SK-N-SH treated with all-trans-retinoic acid at 6 μM for 48 hours (cell line): Measurements from ENCODE around the gene ICA1.

ENCODE experiments used
- ATAC-seq: fragments of 200-7000 bp; cut with Tn5 transposase; 3 replicates; pipeline ENCODE4 v1.9.1; 2020; ENCODE audit warnings: mild to moderate bottlenecking, moderate library complexity
- ARNTL ChIP-seq: fragments of 450-650 bp; formaldehyde crosslinking; IDR thresholded peaks from 2 replicates; pipeline ENCODE4 v1.5.0; 2020; ENCODE audit warnings: low read depth, mild to moderate bottlenecking, moderate library complexity, borderline replicate concordance
- BACH2 ChIP-seq: fragments of 250-450 bp; sonication (Bioruptor Pico); IDR thresholded peaks from 2 replicates; pipeline ENCODE4 v1.9.0; 2021; ENCODE audit warnings: mild to moderate bottlenecking, borderline replicate concordance
- CREB5 ChIP-seq: fragments of 250-450 bp; sonication (Bioruptor Pico); IDR thresholded peaks from 2 replicates; pipeline ENCODE4 v1.5.1; 2020; ENCODE audit warnings: low read depth, mild to moderate bottlenecking, moderate library complexity
- CSDC2 ChIP-seq: fragments of 250-450 bp; sonication (Bioruptor Pico); IDR thresholded peaks from 2 replicates; pipeline ENCODE4 v1.5.0; 2020; ENCODE audit warnings: mild to moderate bottlenecking, moderate library complexity
- ESRRG ChIP-seq: fragments of 250-450 bp; sonication (Bioruptor Pico); IDR thresholded peaks from 2 replicates; pipeline ENCODE4 v1.6.1; 2021; ENCODE audit warnings: mild to moderate bottlenecking
- GLIS3 ChIP-seq: fragments of 250-450 bp; sonication (Bioruptor Pico); IDR thresholded peaks from 2 replicates; pipeline ENCODE4 v1.5.0; 2020; ENCODE audit warnings: mild to moderate bottlenecking, moderate library complexity
- ISL1 ChIP-seq: fragments of 250-450 bp; sonication (Bioruptor Pico); IDR thresholded peaks from 2 replicates; pipeline ENCODE4 v2.1.2; 2022; ENCODE audit warnings: mild to moderate bottlenecking, moderate library complexity
- OSR1 ChIP-seq: fragments of 250-450 bp; sonication (Bioruptor Pico); IDR thresholded peaks from 2 replicates; pipeline ENCODE4 v1.8.0; 2022; ENCODE audit warnings: moderate library complexity, mild to moderate bottlenecking, inconsistent platforms
- POU6F1 ChIP-seq: fragments of 250-450 bp; sonication (Bioruptor Pico); IDR thresholded peaks from 2 replicates; pipeline ENCODE4 v1.8.0; 2021; ENCODE audit warnings: low read depth, mild to moderate bottlenecking, moderate library complexity, borderline replicate concordance
- PPARA ChIP-seq: fragments of 250-450 bp; sonication (Bioruptor Pico); IDR thresholded peaks from 2 replicates; pipeline ENCODE4 v1.5.0; 2020; ENCODE audit warnings: mild to moderate bottlenecking, borderline replicate concordance
- RARB ChIP-seq: fragments of 250-450 bp; sonication (Bioruptor Pico); IDR thresholded peaks from 2 replicates; pipeline ENCODE4 v1.8.0; 2021; ENCODE audit warnings: mild to moderate bottlenecking, moderate library complexity
- SNAI2 ChIP-seq: fragments of 250-450 bp; sonication (Bioruptor Pico); IDR thresholded peaks from 2 replicates; pipeline ENCODE4 v1.5.0; 2020; ENCODE audit warnings: mild to moderate bottlenecking, moderate library complexity
- TOX ChIP-seq: fragments of 250-450 bp; sonication (Bioruptor Pico); IDR thresholded peaks from 2 replicates; pipeline ENCODE4 v1.8.0; 2021; ENCODE audit warnings: mild to moderate bottlenecking, moderate library complexity, borderline replicate concordance
- TSHZ2 ChIP-seq: fragments of 250-450 bp; sonication (Bioruptor Pico); IDR thresholded peaks from 2 replicates; pipeline ENCODE4 v1.5.0; 2020; ENCODE audit warnings: mild to moderate bottlenecking, moderate library complexity
- ZC3H10 ChIP-seq: fragments of 250-450 bp; sonication (Bioruptor Pico); IDR thresholded peaks from 2 replicates; pipeline ENCODE4 v1.5.1; 2021; ENCODE audit warnings: mild to moderate bottlenecking, moderate library complexity
- ZFP3 ChIP-seq: fragments of 250-450 bp; sonication (Bioruptor Pico); IDR thresholded peaks from 2 replicates; pipeline ENCODE4 v1.5.0; 2020; ENCODE audit warnings: mild to moderate bottlenecking, moderate library complexity
- ZFP30 ChIP-seq: fragments of 450-650 bp; formaldehyde crosslinking; IDR thresholded peaks from 2 replicates; pipeline ENCODE4 v1.5.0; 2022; ENCODE audit warnings: mild to moderate bottlenecking, moderate library complexity
- ZNF565 ChIP-seq: fragments of 450-650 bp; formaldehyde crosslinking; conservative IDR thresholded peaks from 2 replicates; pipeline ENCODE4 v1.5.0; 2020; ENCODE audit warnings: low read depth, mild to moderate bottlenecking, moderate library complexity
- ZNF70 ChIP-seq: fragments of 450-650 bp; formaldehyde crosslinking; IDR thresholded peaks from 2 replicates; pipeline ENCODE4 v1.5.0; 2020; ENCODE audit warnings: mild to moderate bottlenecking, moderate library complexity
- ZNF8 ChIP-seq: fragments of 450-650 bp; formaldehyde crosslinking; IDR thresholded peaks from 2 replicates; pipeline ENCODE4 v1.5.0; 2020; ENCODE audit warnings: mild to moderate bottlenecking, moderate library complexity

ICA1 gene

GRCh38 chr7:8141070-8141469, 120.9 kb downstream of the ICA1 start:
- no peak for TF ChIP-seq PPARA (CRISPR knock-in tag)
- TF ChIP-seq GLIS3 (CRISPR knock-in tag), result no peak
- TF ChIP-seq ZNF565 (CRISPR knock-in tag), result no peak
- TF ChIP-seq ISL1 (CRISPR knock-in tag), result no peak
- no peak for TF ChIP-seq ZNF8
- TF ChIP-seq RARB (CRISPR knock-in tag), result no peak
- TF ChIP-seq ESRRG (CRISPR knock-in tag), result no peak
- no peak for TF ChIP-seq BACH2 (CRISPR knock-in tag)
- TF ChIP-seq OSR1, result no peak
- TF ChIP-seq ZFP3 (CRISPR knock-in tag), result no peak
- no peak for TF ChIP-seq POU6F1 (CRISPR knock-in tag)
- TF ChIP-seq TSHZ2 (CRISPR knock-in tag), result no peak
- TF ChIP-seq ZFP30 (CRISPR knock-in tag), result no peak
- TF ChIP-seq SNAI2, result no peak
- TF ChIP-seq CREB5 (CRISPR knock-in tag), result no peak
- TF ChIP-seq ZNF70 (CRISPR knock-in tag), result no peak
- TF ChIP-seq CSDC2, result no peak
- TF ChIP-seq TOX, result no peak

GRCh38 chr7:8136051-8136730, 125.8 kb downstream of the ICA1 start:
- ATAC-seq, result no peak
- no peak for TF ChIP-seq CSDC2
- no peak for TF ChIP-seq ZNF8
- TF ChIP-seq ZC3H10, result no peak
- no peak for TF ChIP-seq ISL1 (CRISPR knock-in tag)
- TF ChIP-seq RARB (CRISPR knock-in tag), result no peak
- TF ChIP-seq OSR1, result no peak
- TF ChIP-seq TOX, result no peak
- TF ChIP-seq PPARA (CRISPR knock-in tag), result no peak
- no peak for TF ChIP-seq ESRRG (CRISPR knock-in tag)
- no peak for TF ChIP-seq POU6F1 (CRISPR knock-in tag)
- no peak for TF ChIP-seq SNAI2
- no peak for TF ChIP-seq ZNF565 (CRISPR knock-in tag)

More at GRCh38 chr7:8141070-8141469, 120.9 kb downstream of the ICA1 start:
- no peak for ATAC-seq

GRCh38 chr7:8135417-8135816, 126.5 kb downstream of the ICA1 start:
- no peak for ATAC-seq
- TF ChIP-seq ZNF565 (CRISPR knock-in tag), result no peak

- ATAC-seq, result no peak
- TF ChIP-seq TOX, result no peak
- no peak for TF ChIP-seq ZNF70 (CRISPR knock-in tag)
- TF ChIP-seq ARNTL (CRISPR knock-in tag), result no peak
- no peak for TF ChIP-seq BACH2 (CRISPR knock-in tag)
- no peak for TF ChIP-seq GLIS3 (CRISPR knock-in tag)
- TF ChIP-seq, all 23 proteins: peak for 0
These were observed 127.8 kb downstream of the ICA1 start for GRCh38 chr7:8134089-8134733.
